ENCODE measurements around the gene CCDC57.
"Not testable (repeated sequence)": the region's sequence is repeated elsewhere in the genome, so short reads cannot be mapped to it uniquely, and the experiment has no call there.

CCDC57 gene

GRCh38 chr17:82145550-82146155, 67.0 kb downstream of the CCDC57 start:
- H4K20me1 ChIP-seq (ENCODE audit: insufficient read depth, low read length): 0 out of 2 replicates have a peak, but pooled peaks cover 3% of the 10 kb centered on the region
- no peak overlapping the region for H2AFZ ChIP-seq (ENCODE audit: low read depth, low read length)
- H3K4me2 ChIP-seq (ENCODE audit: insufficient read depth, low read length): no peak overlapping the region
- DNase-seq: no peak
- TF ChIP-seq CTCF (IDR thresholded peaks at IDR 0.05; ENCODE audit: borderline replicate concordance, extremely low read depth, low read length, poor library complexity, severe bottlenecking): no peak
- TF ChIP-seq EZH2 (IDR thresholded peaks at IDR 0.05; ENCODE audit: borderline replicate concordance, low read depth, low read length, severe bottlenecking): no peak
- peaks cover 3% of the 10 kb centered on the region for H3K36me3 ChIP-seq (ENCODE audit: insufficient read depth, low read length)
- no peak overlapping the region for H3K27ac ChIP-seq (ENCODE audit: low read length)
- no peak for ATAC-seq (ENCODE audit: insufficient read depth, low read depth)
- no peaks in the 10 kb centered on the region for H3K4me1 ChIP-seq (ENCODE audit: insufficient read depth, low read length)
- H3K9me3 ChIP-seq (ENCODE audit: insufficient read depth, low read length, severe bottlenecking): no peaks in the 10 kb centered on the region
- H3K9ac ChIP-seq (ENCODE audit: low read depth, low read length): no peak overlapping the region
- H3K27me3 ChIP-seq (ENCODE audit: insufficient read depth, low read length, poor library complexity): no peaks in the 10 kb centered on the region
- H3K79me2 ChIP-seq (ENCODE audit: insufficient read depth, low read length): no peaks in the 10 kb centered on the region
- no peak overlapping the region for H3K4me3 ChIP-seq (ENCODE audit: low read depth in 1 of 2, low read length in 2 of 2)

GRCh38 chr17:82143333-82143732, 69.3 kb downstream of the CCDC57 start:
- no peak overlapping the region for H3K9ac ChIP-seq (ENCODE audit: low read depth, low read length)
- TF ChIP-seq EZH2 (IDR thresholded peaks at IDR 0.05; ENCODE audit: borderline replicate concordance, low read depth, low read length, severe bottlenecking) (no peak), CTCF (IDR thresholded peaks at IDR 0.05; ENCODE audit: borderline replicate concordance, extremely low read depth, low read length, poor library complexity, severe bottlenecking) (no peak)
- no peak overlapping the region for H3K27ac ChIP-seq (ENCODE audit: low read length)
- 0 out of 2 replicates have a peak, but pooled peaks cover 3% of the 10 kb centered on the region for H4K20me1 ChIP-seq (ENCODE audit: insufficient read depth, low read length)
- H3K27me3 ChIP-seq (ENCODE audit: insufficient read depth, low read length, poor library complexity): no peaks in the 10 kb centered on the region
- H3K4me3 ChIP-seq (ENCODE audit: low read depth in 1 of 2, low read length in 2 of 2): no peak overlapping the region
- no peaks in the 10 kb centered on the region for H3K79me2 ChIP-seq (ENCODE audit: insufficient read depth, low read length)
- DNase-seq: no peak
- H3K4me1 ChIP-seq (ENCODE audit: insufficient read depth, low read length): no peaks in the 10 kb centered on the region
- H2AFZ ChIP-seq (ENCODE audit: low read depth, low read length): no peak overlapping the region
- H3K36me3 ChIP-seq (ENCODE audit: insufficient read depth, low read length): no peaks in the 10 kb centered on the region; the same call in none of the 2 replicates
- H3K4me2 ChIP-seq (ENCODE audit: insufficient read depth, low read length): no peak overlapping the region
- ATAC-seq (ENCODE audit: insufficient read depth, low read depth): no peak
- no peaks in the 10 kb centered on the region for H3K9me3 ChIP-seq (ENCODE audit: insufficient read depth, low read length, severe bottlenecking)

- H4K20me1 ChIP-seq (ENCODE audit: insufficient read depth, low read length); H3K27ac ChIP-seq (ENCODE audit: low read length); DNase-seq; H3K4me2 ChIP-seq (ENCODE audit: insufficient read depth, low read length); H2AFZ ChIP-seq (ENCODE audit: low read depth, low read length); H3K36me3 ChIP-seq (ENCODE audit: insufficient read depth, low read length); H3K9me3 ChIP-seq (ENCODE audit: insufficient read depth, low read length, severe bottlenecking); H3K79me2 ChIP-seq (ENCODE audit: insufficient read depth, low read length); H3K27me3 ChIP-seq (ENCODE audit: insufficient read depth, low read length, poor library complexity); H3K4me3 ChIP-seq (ENCODE audit: low read depth in 1 of 2, low read length in 2 of 2); ATAC-seq (ENCODE audit: insufficient read depth, low read depth); H3K4me1 ChIP-seq (ENCODE audit: insufficient read depth, low read length); H3K9ac ChIP-seq (ENCODE audit: low read depth, low read length): not testable (repeated sequence)
Measured at GRCh38 chr17:82139961-82140360, 72.7 kb downstream of the CCDC57 start.

- Histone ChIP-seq H3K4me1 (ENCODE audit: insufficient read depth, low read length) (no peaks in the 10 kb centered on the region), H3K79me2 (ENCODE audit: insufficient read depth, low read length) (no peaks in the 10 kb centered on the region), H3K9me3 (ENCODE audit: insufficient read depth, low read length, severe bottlenecking) (no peaks in the 10 kb centered on the region), H3K27ac (ENCODE audit: low read length) (no peak overlapping the region), H4K20me1 (ENCODE audit: insufficient read depth, low read length) (no peaks in the 10 kb centered on the region), H3K4me3 (ENCODE audit: low read depth in 1 of 2, low read length in 2 of 2) (no peak overlapping the region), H3K27me3 (ENCODE audit: insufficient read depth, low read length, poor library complexity) (no peaks in the 10 kb centered on the region), H3K4me2 (ENCODE audit: insufficient read depth, low read length) (no peak overlapping the region), H3K36me3 (ENCODE audit: insufficient read depth, low read length) (no peaks in the 10 kb centered on the region), H2AFZ (ENCODE audit: low read depth, low read length) (no peak overlapping the region), H3K9ac (ENCODE audit: low read depth, low read length) (no peak overlapping the region)
- no peak for TF ChIP-seq CTCF (IDR thresholded peaks at IDR 0.05; ENCODE audit: borderline replicate concordance, extremely low read depth, low read length, poor library complexity, severe bottlenecking)
- TF ChIP-seq EZH2 (IDR thresholded peaks at IDR 0.05; ENCODE audit: borderline replicate concordance, low read depth, low read length, severe bottlenecking): no peak
- no peak for DNase-seq
- no peak for ATAC-seq (ENCODE audit: insufficient read depth, low read depth)
Measured at GRCh38 chr17:82138511-82138992, 74.1 kb downstream of the CCDC57 start.
